HG03571 (cell line): ENCODE results near the gene ERH.
"Not testable (repeated sequence)": the region's sequence is repeated elsewhere in the genome, so short reads cannot be mapped to it uniquely, and the experiment has no call there.

Source experiments
- ATAC-seq: cut with Tn5 transposase; IDR thresholded peaks from one replicate; pipeline ENCODE4 v1.9.1; 2021; ENCODE audit not compliant: unreplicated experiment

Gene ERH

GRCh38 chr14:69398818-69399210 is 715 bp upstream of the ERH start:
- ATAC-seq, result no peak

- ATAC-seq, result no peak
These were observed 2.2 kb downstream of the ERH start for GRCh38 chr14:69395929-69396328.

GRCh38 chr14:69392481-69392880 is 5.6 kb downstream of the ERH start:
- ATAC-seq, result no peak

- not testable (repeated sequence) for ATAC-seq
These were observed 6.7 kb downstream of the ERH start for GRCh38 chr14:69391400-69391799.

GRCh38 chr14:69387311-69387710 is 10.8 kb downstream of the ERH start:
- ATAC-seq, result no peak

- no peak for ATAC-seq
These were observed 19.8 kb downstream of the ERH start for GRCh38 chr14:69378274-69378673.

GRCh38 chr14:69376439-69376838 is 21.7 kb downstream of the ERH start:
- no peak for ATAC-seq

GRCh38 chr14:69375722-69376121 is 22.4 kb downstream of the ERH start:
- no peak for ATAC-seq

GRCh38 chr14:69375182-69375581 is 22.9 kb downstream of the ERH start:
- ATAC-seq, result no peak

- no peak for ATAC-seq
These were observed 23.9 kb downstream of the ERH start for GRCh38 chr14:69374235-69374634.

GRCh38 chr14:69373104-69373503 is 25.0 kb downstream of the ERH start:
- no peak for ATAC-seq

- ATAC-seq, result no peak
These were observed 26.0 kb downstream of the ERH start for GRCh38 chr14:69372146-69372545.

- no peak for ATAC-seq
These were observed 28.0 kb downstream of the ERH start for GRCh38 chr14:69370061-69370460.

- ATAC-seq, result no peak
These were observed 29.7 kb downstream of the ERH start for GRCh38 chr14:69368381-69368780.

- ATAC-seq, result no peak
These were observed 31.3 kb downstream of the ERH start for GRCh38 chr14:69366761-69367160.

- ATAC-seq, result no peak
These were observed 32.0 kb downstream of the ERH start for GRCh38 chr14:69366069-69366468.

- no peak for ATAC-seq
These were observed 33.7 kb downstream of the ERH start for GRCh38 chr14:69364378-69364777.

- no peak for ATAC-seq
These were observed 34.1 kb downstream of the ERH start for GRCh38 chr14:69363964-69364363.

- ATAC-seq, result no peak
These were observed 35.0 kb downstream of the ERH start for GRCh38 chr14:69363055-69363454.

- no peak for ATAC-seq
These were observed 37.5 kb downstream of the ERH start for GRCh38 chr14:69360438-69361108.

- no peak for ATAC-seq
These were observed 39.1 kb downstream of the ERH start for GRCh38 chr14:69358966-69359365.

- ATAC-seq, result no peak
These were observed 39.7 kb downstream of the ERH start for GRCh38 chr14:69358233-69358963.
